Measurements from ENCODE around the gene NEK4. TPM values are rescaled to one million over a fixed set of nuclear protein-coding genes. Genes with fewer than 3 reads are reported as not detected.
A peak's percentile ranks its signal among the peaks of the same experiment; 100 is the strongest.

Gene NEK4
- total and polyA plus RNA-seq, 4 donors: 5.8 to 39.9 (median 19.1) TPM

DNA sequence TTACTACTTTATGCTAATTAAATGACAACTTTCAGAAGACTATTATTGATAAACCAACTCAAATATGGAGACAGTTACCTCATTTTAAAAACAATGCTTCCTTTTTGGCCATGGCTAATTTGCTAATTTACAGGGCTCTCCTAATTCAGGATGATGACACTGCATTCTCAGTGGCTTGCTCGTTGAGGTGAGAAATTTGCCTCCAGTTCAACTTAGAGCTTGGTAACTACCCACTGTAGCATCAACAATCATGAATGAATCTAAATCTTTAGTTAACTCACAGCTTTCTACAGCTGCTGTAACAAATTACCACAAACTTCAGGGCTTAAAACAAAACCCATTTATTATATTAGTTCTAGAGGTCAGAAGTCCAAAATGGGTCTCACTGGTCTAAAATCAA lies 99.1 kb downstream of the NEK4 start:
- Histone ChIP-seq H3K4me3 (no peak overlapping the region), H3K27me3 (ENCODE audit: control insufficient read depth in 3 of 3, insufficient read depth in 3 of 3, low read length in 2 of 3) (no peaks in the 10 kb centered on the region), H3K4me1 (ENCODE audit: control insufficient read depth in 5 of 5, insufficient read depth in 5 of 5, low read length in 5 of 5) (peaks cover 0 to 9% (median 0%) of the 10 kb centered on the region in 5 donors), H3K27ac (ENCODE audit: low read depth in 1 of 2, low read length in 1 of 2) (no peak overlapping the region), H3K9ac (ENCODE audit: insufficient read depth in 1 of 2, low read length in 2 of 2) (no peak overlapping the region), H3K9me3 (ENCODE audit: control insufficient read depth in 4 of 4, insufficient read depth in 3 of 4, low read length in 3 of 4) (no peaks in the 10 kb centered on the region), H3K36me3 (ENCODE audit: control insufficient read depth in 4 of 4, insufficient read depth in 4 of 4, low read length in 4 of 4) (peaks cover 13 to 48% (median 18%) of the 10 kb centered on the region in 4 donors)
- DNase-seq (no peak), ATAC-seq (ENCODE audit: insufficient read depth, low FRiP score) (no peak)
- 41 to 46% methylated on average over 1 of the region's 1 CpG for WGBS, 2 donors
- TF ChIP-seq, protein P1, sequence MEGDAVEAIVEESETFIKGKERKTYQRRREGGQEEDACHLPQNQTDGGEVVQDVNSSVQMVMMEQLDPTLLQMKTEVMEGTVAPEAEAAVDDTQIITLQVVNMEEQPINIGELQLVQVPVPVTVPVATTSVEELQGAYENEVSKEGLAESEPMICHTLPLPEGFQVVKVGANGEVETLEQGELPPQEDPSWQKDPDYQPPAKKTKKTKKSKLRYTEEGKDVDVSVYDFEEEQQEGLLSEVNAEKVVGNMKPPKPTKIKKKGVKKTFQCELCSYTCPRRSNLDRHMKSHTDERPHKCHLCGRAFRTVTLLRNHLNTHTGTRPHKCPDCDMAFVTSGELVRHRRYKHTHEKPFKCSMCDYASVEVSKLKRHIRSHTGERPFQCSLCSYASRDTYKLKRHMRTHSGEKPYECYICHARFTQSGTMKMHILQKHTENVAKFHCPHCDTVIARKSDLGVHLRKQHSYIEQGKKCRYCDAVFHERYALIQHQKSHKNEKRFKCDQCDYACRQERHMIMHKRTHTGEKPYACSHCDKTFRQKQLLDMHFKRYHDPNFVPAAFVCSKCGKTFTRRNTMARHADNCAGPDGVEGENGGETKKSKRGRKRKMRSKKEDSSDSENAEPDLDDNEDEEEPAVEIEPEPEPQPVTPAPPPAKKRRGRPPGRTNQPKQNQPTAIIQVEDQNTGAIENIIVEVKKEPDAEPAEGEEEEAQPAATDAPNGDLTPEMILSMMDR (IDR thresholded peaks at IDR 0.05; ENCODE audit: control extremely low read depth, extremely low read depth): no peak

DNA sequence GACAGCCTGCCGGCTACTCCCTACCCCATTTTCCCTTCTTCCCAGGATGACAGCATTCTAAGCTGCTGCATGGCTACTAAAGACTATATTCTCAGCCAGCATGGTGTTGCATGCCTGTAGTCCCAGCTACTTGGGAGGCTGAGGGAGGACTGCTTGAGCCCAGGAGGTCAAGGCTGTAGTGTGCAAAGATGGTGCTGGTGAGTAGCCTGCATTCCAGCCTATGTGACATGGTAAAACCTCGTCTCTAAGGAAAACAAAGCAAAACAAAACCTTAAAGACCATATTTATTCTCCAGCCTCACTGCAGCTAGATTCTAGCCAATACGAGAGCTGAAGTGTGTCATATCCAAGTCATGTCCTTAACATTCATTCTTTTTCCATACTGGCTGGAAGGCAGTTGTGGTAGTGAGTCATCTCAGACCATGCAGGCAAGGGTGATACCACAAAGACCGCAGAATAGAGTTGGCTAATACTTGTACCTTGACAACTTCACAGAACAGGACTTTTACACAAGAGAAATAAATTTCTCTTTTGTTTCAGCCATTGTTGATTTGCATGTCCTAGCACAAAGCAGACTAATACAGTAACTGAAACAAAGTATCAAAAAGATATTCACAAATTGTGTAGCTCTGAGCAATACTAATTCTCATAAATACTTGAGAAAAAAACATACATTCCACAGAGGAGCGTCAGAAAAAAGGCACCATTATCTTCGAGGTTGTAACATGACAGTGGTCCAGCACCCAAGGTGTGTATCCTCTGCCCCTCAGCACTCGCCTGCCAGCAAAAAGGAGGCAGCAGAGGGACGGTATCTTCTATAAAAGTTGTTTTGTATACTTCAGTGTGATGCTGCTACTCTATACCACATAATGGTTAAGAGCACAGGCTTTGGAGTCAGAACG lies 99.9 kb downstream of the NEK4 start:
- H3K4me1 ChIP-seq (ENCODE audit: control insufficient read depth in 5 of 5, insufficient read depth in 5 of 5, low read length in 5 of 5): peaks cover 0 to 9% (median 0%) of the 10 kb centered on the region in 5 donors
- 67 to 68% methylated on average over 9 of the region's 9 CpGs for WGBS, 2 donors
- H3K27me3 ChIP-seq (ENCODE audit: control insufficient read depth in 3 of 3, insufficient read depth in 3 of 3, low read length in 2 of 3): no peaks in the 10 kb centered on the region
- TF ChIP-seq, protein P1 (IDR thresholded peaks at IDR 0.05; ENCODE audit: control extremely low read depth, extremely low read depth): no peak
- peaks cover 13 to 46% (median 21%) of the 10 kb centered on the region in 4 donors for H3K36me3 ChIP-seq (ENCODE audit: control insufficient read depth in 4 of 4, insufficient read depth in 4 of 4, low read length in 4 of 4)
- H3K4me3 ChIP-seq: no peak overlapping the region
- ATAC-seq (ENCODE audit: insufficient read depth, low FRiP score) (peak; percentile 87), DNase-seq (no peak)
- peak overlapping the region; percentile 69 to 75 for H3K27ac ChIP-seq (ENCODE audit: low read depth in 1 of 2, low read length in 1 of 2)
- H3K9ac ChIP-seq (ENCODE audit: insufficient read depth in 1 of 2, low read length in 2 of 2): no peak overlapping the region
- no peaks in the 10 kb centered on the region for H3K9me3 ChIP-seq (ENCODE audit: control insufficient read depth in 4 of 4, insufficient read depth in 3 of 4, low read length in 3 of 4)

DNA sequence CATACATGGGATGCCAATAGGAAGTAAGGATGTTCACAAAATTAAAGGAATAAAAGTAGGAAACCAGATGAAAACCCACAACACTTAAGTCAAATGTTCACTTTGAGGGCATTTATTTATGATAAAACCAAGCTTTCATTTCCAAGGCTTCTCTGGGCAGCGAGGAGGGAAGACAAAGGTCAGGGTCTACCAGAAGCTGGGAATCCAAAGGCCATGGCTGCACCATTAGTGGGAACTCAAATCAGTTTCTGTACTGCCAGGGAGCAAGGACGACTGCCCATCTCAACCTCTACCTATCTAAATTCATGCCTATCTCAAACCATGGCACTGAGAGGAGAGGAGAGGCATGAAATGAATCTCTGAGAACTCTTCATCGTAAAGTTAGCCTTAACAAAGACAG lies 107.6 kb downstream of the NEK4 start:
- TF ChIP-seq, protein P1 (IDR thresholded peaks at IDR 0.05; ENCODE audit: control extremely low read depth, extremely low read depth): no peak
- ATAC-seq (ENCODE audit: insufficient read depth, low FRiP score) (no peak), DNase-seq (no peak)
- H3K4me1 ChIP-seq (ENCODE audit: control insufficient read depth in 5 of 5, insufficient read depth in 5 of 5, low read length in 5 of 5): peaks cover 0 to 2% (median 0%) of the 10 kb centered on the region in 5 donors
- H3K9me3 ChIP-seq (ENCODE audit: control insufficient read depth in 4 of 4, insufficient read depth in 3 of 4, low read length in 3 of 4): peaks cover 0 to 1% (median 0%) of the 10 kb centered on the region in 4 donors
- no peak overlapping the region for H3K4me3 ChIP-seq
- H3K27ac ChIP-seq (ENCODE audit: low read depth in 1 of 2, low read length in 1 of 2): no peak overlapping the region
- 93 to 94% methylated on average over 3 of the region's 3 CpGs for WGBS, 2 donors
- peaks cover 20 to 45% (median 27%) of the 10 kb centered on the region in 4 donors for H3K36me3 ChIP-seq (ENCODE audit: control insufficient read depth in 4 of 4, insufficient read depth in 4 of 4, low read length in 4 of 4)
- no peaks in the 10 kb centered on the region for H3K27me3 ChIP-seq (ENCODE audit: control insufficient read depth in 3 of 3, insufficient read depth in 3 of 3, low read length in 2 of 3)
- no peak overlapping the region for H3K9ac ChIP-seq (ENCODE audit: insufficient read depth in 1 of 2, low read length in 2 of 2)

All from lung (tissue), 12 donors.